ENCODE data around the gene FBXO2. TPM values are rescaled to one million over a fixed set of nuclear protein-coding genes. Genes with fewer than 3 reads are reported as not detected.
"Not testable (repeated sequence)": the region's sequence is repeated elsewhere in the genome, so short reads cannot be mapped to it uniquely, and the experiment has no call there.

FBXO2 gene
- total and polyA plus RNA-seq, 4 donors: 19.3 to 45.0 (median 31.7) TPM

DNA sequence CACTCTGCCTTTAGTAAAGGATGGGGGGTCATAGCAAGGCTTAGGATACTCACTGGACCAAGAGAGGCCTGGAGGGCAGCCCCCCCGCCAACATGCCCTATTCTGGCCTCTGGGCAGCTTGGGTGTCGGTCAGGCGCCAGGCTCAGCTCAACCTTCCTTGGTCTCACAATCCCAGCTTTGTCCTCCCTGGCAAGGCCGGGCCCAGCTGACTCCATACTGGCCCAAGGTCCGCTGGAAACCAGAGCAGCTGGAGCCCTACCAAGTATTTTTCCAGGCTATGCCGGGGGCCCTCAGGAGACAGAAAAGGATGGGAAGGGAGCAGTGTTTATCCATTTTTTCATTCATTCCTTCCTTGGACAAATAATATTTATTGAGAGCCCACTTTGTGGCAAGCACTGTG lies 6.2 kb downstream of the FBXO2 start:
- peak in 2 of 6 donors; percentile 23 to 82 for DNase-seq (ENCODE audit: low read depth in 4 of 6, low spot score in 6 of 6)
- H3K27me3 ChIP-seq (ENCODE audit: control insufficient read depth, insufficient read depth, low read length): peaks cover 19% of the 10 kb centered on the region
- peaks cover 26% of the 10 kb centered on the region for H3K36me3 ChIP-seq (ENCODE audit: control insufficient read depth, insufficient read depth, low read length)
- H3K4me3 ChIP-seq (ENCODE audit: low read depth, low read length): no peak overlapping the region
- 72% methylated on average over 3 of the region's 6 CpGs for WGBS (ENCODE audit: insufficient coverage)
- no peaks in the 10 kb centered on the region for H3K9me3 ChIP-seq (ENCODE audit: control insufficient read depth, insufficient read depth, low read length)
- peaks cover 54% of the 10 kb centered on the region for H3K4me1 ChIP-seq (ENCODE audit: control insufficient read depth, insufficient read depth, low read length)
- peak overlapping the region; percentile 22 for H3K27ac ChIP-seq (ENCODE audit: low read depth, low read length)

GRCh38 chr1:11647333-11647732 lies 6.9 kb downstream of the FBXO2 start:
- Histone ChIP-seq H3K4me3 (ENCODE audit: low read depth, low read length) (no peak overlapping the region), H3K27me3 (ENCODE audit: control insufficient read depth, insufficient read depth, low read length) (peaks cover 19% of the 10 kb centered on the region), H3K27ac (ENCODE audit: low read depth, low read length) (peak overlapping the region; percentile 22), H3K4me1 (ENCODE audit: control insufficient read depth, insufficient read depth, low read length) (peaks cover 47% of the 10 kb centered on the region), H3K36me3 (ENCODE audit: control insufficient read depth, insufficient read depth, low read length) (peaks cover 26% of the 10 kb centered on the region), H3K9me3 (ENCODE audit: control insufficient read depth, insufficient read depth, low read length) (no peaks in the 10 kb centered on the region)
- 75% methylated on average over 2 of the region's 7 CpGs for WGBS (ENCODE audit: insufficient coverage)
- DNase-seq (ENCODE audit: low read depth in 4 of 6, low spot score in 6 of 6): no peak

- H3K27me3 ChIP-seq (ENCODE audit: control insufficient read depth, insufficient read depth, low read length): peaks cover 19% of the 10 kb centered on the region
- no peak overlapping the region for H3K4me3 ChIP-seq (ENCODE audit: low read depth, low read length)
- no peak overlapping the region for H3K27ac ChIP-seq (ENCODE audit: low read depth, low read length)
- no peaks in the 10 kb centered on the region for H3K9me3 ChIP-seq (ENCODE audit: control insufficient read depth, insufficient read depth, low read length)
- peaks cover 52% of the 10 kb centered on the region for H3K4me1 ChIP-seq (ENCODE audit: control insufficient read depth, insufficient read depth, low read length)
- H3K36me3 ChIP-seq (ENCODE audit: control insufficient read depth, insufficient read depth, low read length): peaks cover 26% of the 10 kb centered on the region
- WGBS (ENCODE audit: insufficient coverage): 95% methylated on average over 9 of the region's 9 CpGs
- DNase-seq (ENCODE audit: low read depth in 4 of 6, low spot score in 6 of 6): no peak
These were observed 7.9 kb downstream of the FBXO2 start for GRCh38 chr1:11646317-11646716.

- Histone ChIP-seq H3K36me3 (ENCODE audit: control insufficient read depth, insufficient read depth, low read length) (peaks cover 26% of the 10 kb centered on the region), H3K4me3 (ENCODE audit: low read depth, low read length) (no peak overlapping the region), H3K27ac (ENCODE audit: low read depth, low read length) (no peak overlapping the region), H3K4me1 (ENCODE audit: control insufficient read depth, insufficient read depth, low read length) (peaks cover 51% of the 10 kb centered on the region), H3K9me3 (ENCODE audit: control insufficient read depth, insufficient read depth, low read length) (no peaks in the 10 kb centered on the region), H3K27me3 (ENCODE audit: control insufficient read depth, insufficient read depth, low read length) (peaks cover 15% of the 10 kb centered on the region)
- 52% methylated on average over 5 of the region's 8 CpGs for WGBS (ENCODE audit: insufficient coverage)
- peak in 5 of 6 donors; percentile 70 to 95 (median 84) for DNase-seq (ENCODE audit: low read depth in 4 of 6, low spot score in 6 of 6)
These were observed 8.5 kb downstream of the FBXO2 start for GRCh38 chr1:11645670-11646265.

DNA sequence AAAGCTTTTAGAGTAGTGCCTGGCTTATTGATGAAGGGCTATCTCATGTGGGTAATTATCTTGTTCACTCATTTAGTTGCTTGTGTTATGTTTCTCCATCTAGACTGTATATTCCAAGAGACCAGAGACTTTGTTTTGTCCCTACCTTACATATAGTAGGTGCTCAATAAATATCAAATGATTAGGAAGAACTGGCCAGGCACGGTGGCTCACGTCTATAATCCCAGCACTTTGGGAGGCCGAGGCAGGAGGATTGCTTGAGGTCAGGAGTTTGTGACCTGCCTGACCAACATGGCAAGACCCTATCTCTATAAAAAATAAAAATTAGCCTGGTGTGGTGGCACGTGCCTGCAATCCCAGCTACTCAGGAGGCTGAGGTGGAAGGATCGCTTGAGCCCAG lies 9.0 kb downstream of the FBXO2 start:
- no peak overlapping the region for H3K4me3 ChIP-seq (ENCODE audit: low read depth, low read length)
- WGBS (ENCODE audit: insufficient coverage): 94% methylated on average over 2 of the region's 5 CpGs
- no peak overlapping the region for H3K27ac ChIP-seq (ENCODE audit: low read depth, low read length)
- H3K36me3 ChIP-seq (ENCODE audit: control insufficient read depth, insufficient read depth, low read length): peaks cover 24% of the 10 kb centered on the region
- H3K4me1 ChIP-seq (ENCODE audit: control insufficient read depth, insufficient read depth, low read length): peaks cover 46% of the 10 kb centered on the region
- H3K27me3 ChIP-seq (ENCODE audit: control insufficient read depth, insufficient read depth, low read length): peaks cover 11% of the 10 kb centered on the region
- DNase-seq (ENCODE audit: low read depth in 4 of 6, low spot score in 6 of 6): no peak
- H3K9me3 ChIP-seq (ENCODE audit: control insufficient read depth, insufficient read depth, low read length): no peaks in the 10 kb centered on the region

DNA sequence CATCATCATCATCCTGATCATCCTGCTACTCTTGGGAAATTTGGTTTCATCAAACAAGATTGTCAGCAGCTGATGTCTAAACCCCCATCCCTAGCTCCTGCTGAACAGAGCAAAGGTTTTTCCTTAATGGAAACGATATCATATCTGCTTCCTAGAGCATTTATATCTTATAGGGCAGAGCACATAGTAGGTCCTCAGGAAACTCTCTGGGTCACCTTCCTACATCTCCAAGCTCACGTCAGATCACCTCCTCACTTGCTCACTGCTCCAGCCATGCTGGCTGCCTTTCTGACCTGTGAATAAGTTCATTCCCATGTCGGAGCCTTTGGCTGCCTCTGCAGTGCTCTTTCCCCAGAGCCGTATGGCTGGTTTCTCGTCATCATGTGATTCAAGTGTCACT lies 10.4 kb downstream of the FBXO2 start:
- Histone ChIP-seq H3K4me3 (ENCODE audit: low read depth, low read length) (no peak overlapping the region), H3K4me1 (ENCODE audit: control insufficient read depth, insufficient read depth, low read length) (peaks cover 34% of the 10 kb centered on the region), H3K9me3 (ENCODE audit: control insufficient read depth, insufficient read depth, low read length) (no peaks in the 10 kb centered on the region), H3K27ac (ENCODE audit: low read depth, low read length) (no peak overlapping the region), H3K27me3 (ENCODE audit: control insufficient read depth, insufficient read depth, low read length) (no peaks in the 10 kb centered on the region), H3K36me3 (ENCODE audit: control insufficient read depth, insufficient read depth, low read length) (peaks cover 14% of the 10 kb centered on the region)
- DNase-seq (ENCODE audit: low read depth in 4 of 6, low spot score in 6 of 6): no peak
- whole genome bisulfite sequencing (ENCODE audit: insufficient coverage): 70% methylated on average over 5 of the region's 5 CpGs

DNA sequence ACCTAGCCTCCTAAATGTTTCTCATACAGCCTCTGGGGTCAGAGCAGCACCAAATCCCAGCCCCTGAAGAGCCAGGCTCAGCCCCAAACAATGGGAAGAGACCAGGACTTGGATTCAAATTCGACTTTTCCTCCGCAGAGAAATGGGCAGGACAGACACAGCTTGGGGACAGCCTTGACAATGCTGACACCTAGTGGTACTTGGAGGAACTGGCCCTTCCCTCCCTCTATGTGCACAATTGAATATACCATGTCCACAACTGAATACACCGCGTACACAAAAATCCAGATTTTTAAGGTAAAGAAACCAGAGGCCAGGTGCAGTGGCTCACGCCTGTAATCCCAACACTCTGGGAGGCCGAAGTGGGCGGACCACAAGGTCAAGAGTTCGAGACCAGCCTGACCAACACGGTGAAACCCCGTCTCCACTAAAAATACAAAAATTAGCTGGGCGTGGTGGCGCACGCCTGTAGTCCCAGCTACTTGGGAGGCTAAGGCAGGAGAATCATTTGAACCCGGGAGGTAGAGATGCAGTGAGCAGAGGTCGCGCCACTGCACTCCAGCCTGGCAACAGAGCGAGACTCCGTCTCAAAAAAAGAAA lies 11.7 kb downstream of the FBXO2 start:
- H3K36me3 ChIP-seq (ENCODE audit: control insufficient read depth, insufficient read depth, low read length); H3K4me3 ChIP-seq (ENCODE audit: low read depth, low read length); H3K27ac ChIP-seq (ENCODE audit: low read depth, low read length); H3K9me3 ChIP-seq (ENCODE audit: control insufficient read depth, insufficient read depth, low read length); H3K27me3 ChIP-seq (ENCODE audit: control insufficient read depth, insufficient read depth, low read length): not testable (repeated sequence)
- 25% methylated on average over 8 of the region's 18 CpGs for WGBS (ENCODE audit: insufficient coverage)
- DNase-seq (ENCODE audit: low read depth in 4 of 6, low spot score in 6 of 6): peak in 4 of 6 donors; percentile 58 to 94 (median 75)
- H3K4me1 ChIP-seq (ENCODE audit: control insufficient read depth, insufficient read depth, low read length): peaks cover 30% of the 10 kb centered on the region

- H3K4me3 ChIP-seq (ENCODE audit: low read depth, low read length): no peak overlapping the region
- H3K36me3 ChIP-seq (ENCODE audit: control insufficient read depth, insufficient read depth, low read length): peaks cover 2% of the 10 kb centered on the region
- no peak overlapping the region for H3K27ac ChIP-seq (ENCODE audit: low read depth, low read length)
- H3K9me3 ChIP-seq (ENCODE audit: control insufficient read depth, insufficient read depth, low read length): no peaks in the 10 kb centered on the region
- H3K27me3 ChIP-seq (ENCODE audit: control insufficient read depth, insufficient read depth, low read length): no peaks in the 10 kb centered on the region
- 76% methylated on average over 4 of the region's 5 CpGs for WGBS (ENCODE audit: insufficient coverage)
- DNase-seq (ENCODE audit: low read depth in 4 of 6, low spot score in 6 of 6): peak in 1 of 6 donors; percentile 36
- H3K4me1 ChIP-seq (ENCODE audit: control insufficient read depth, insufficient read depth, low read length): peaks cover 28% of the 10 kb centered on the region
These were observed 12.4 kb downstream of the FBXO2 start for GRCh38 chr1:11641776-11642305.

GRCh38 chr1:11640944-11641343 lies 13.3 kb downstream of the FBXO2 start:
- Histone ChIP-seq H3K36me3 (ENCODE audit: control insufficient read depth, insufficient read depth, low read length) (no peaks in the 10 kb centered on the region), H3K4me1 (ENCODE audit: control insufficient read depth, insufficient read depth, low read length) (peaks cover 21% of the 10 kb centered on the region), H3K27me3 (ENCODE audit: control insufficient read depth, insufficient read depth, low read length) (no peaks in the 10 kb centered on the region), H3K4me3 (ENCODE audit: low read depth, low read length) (no peak overlapping the region), H3K9me3 (ENCODE audit: control insufficient read depth, insufficient read depth, low read length) (no peaks in the 10 kb centered on the region), H3K27ac (ENCODE audit: low read depth, low read length) (no peak overlapping the region)
- WGBS (ENCODE audit: insufficient coverage): 58% methylated on average over 3 of the region's 6 CpGs
- no peak for DNase-seq (ENCODE audit: low read depth in 4 of 6, low spot score in 6 of 6)

- peaks cover 20% of the 10 kb centered on the region for H3K4me1 ChIP-seq (ENCODE audit: control insufficient read depth, insufficient read depth, low read length)
- no peaks in the 10 kb centered on the region for H3K9me3 ChIP-seq (ENCODE audit: control insufficient read depth, insufficient read depth, low read length)
- no peaks in the 10 kb centered on the region for H3K36me3 ChIP-seq (ENCODE audit: control insufficient read depth, insufficient read depth, low read length)
- H3K27ac ChIP-seq (ENCODE audit: low read depth, low read length): no peak overlapping the region
- no peaks in the 10 kb centered on the region for H3K27me3 ChIP-seq (ENCODE audit: control insufficient read depth, insufficient read depth, low read length)
- WGBS (ENCODE audit: insufficient coverage): 93% methylated on average over 3 of the region's 7 CpGs
- no peak for DNase-seq (ENCODE audit: low read depth in 4 of 6, low spot score in 6 of 6)
- H3K4me3 ChIP-seq (ENCODE audit: low read depth, low read length): no peak overlapping the region
These were observed 14.1 kb downstream of the FBXO2 start for GRCh38 chr1:11640101-11640500.
